Dermis microvascular lymphatic vessel endothelial cell (primary cell): ENCODE results near the gene SERGEF. TPM values are rescaled to one million over a fixed set of nuclear protein-coding genes. Genes with fewer than 3 reads are reported as not detected.
A peak's percentile ranks its signal among the peaks of the same experiment; 100 is the strongest.

Experiments
- DNase-seq, 2 donors: peaks; one replicate each; pipeline versions ENCODE4 v3.0.0 to v3.0.0-alpha.2; 2010; ENCODE audit warnings: low read depth in 2 of 2
- total RNA-seq: library from RNA; depleted of rRNA; stranded (reverse); fragments of >200 nt; gene quantifications from 2 replicates; pipeline ENCODE4 v1.2.1, GENCODE V29; 2014

SERGEF gene
- total RNA-seq, 1 donor from 2014 or later = 18.7 TPM

DNA sequence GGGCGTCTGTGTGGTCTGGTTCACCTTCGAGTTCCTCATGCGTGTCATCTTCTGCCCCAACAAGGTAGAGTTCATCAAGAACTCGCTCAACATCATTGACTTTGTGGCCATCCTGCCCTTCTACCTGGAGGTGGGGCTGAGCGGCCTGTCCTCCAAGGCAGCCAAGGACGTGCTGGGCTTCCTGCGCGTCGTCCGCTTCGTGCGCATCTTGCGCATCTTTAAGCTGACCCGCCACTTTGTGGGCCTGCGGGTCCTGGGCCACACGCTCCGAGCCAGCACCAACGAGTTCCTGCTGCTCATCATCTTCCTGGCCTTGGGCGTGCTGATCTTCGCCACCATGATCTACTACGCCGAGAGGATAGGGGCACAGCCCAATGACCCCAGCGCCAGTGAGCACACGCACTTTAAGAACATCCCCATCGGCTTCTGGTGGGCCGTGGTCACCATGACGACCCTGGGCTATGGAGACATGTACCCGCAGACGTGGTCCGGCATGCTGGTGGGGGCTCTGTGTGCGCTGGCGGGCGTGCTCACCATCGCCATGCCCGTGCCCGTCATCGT lies 240.9 kb downstream of the SERGEF start:
- no peak for DNase-seq

- no peak for DNase-seq
Observed at GRCh38 chr11:17771415-17771814, 241.4 kb downstream of the SERGEF start.

GRCh38 chr11:17770917-17771316 lies 241.9 kb downstream of the SERGEF start:
- no peak for DNase-seq

DNA sequence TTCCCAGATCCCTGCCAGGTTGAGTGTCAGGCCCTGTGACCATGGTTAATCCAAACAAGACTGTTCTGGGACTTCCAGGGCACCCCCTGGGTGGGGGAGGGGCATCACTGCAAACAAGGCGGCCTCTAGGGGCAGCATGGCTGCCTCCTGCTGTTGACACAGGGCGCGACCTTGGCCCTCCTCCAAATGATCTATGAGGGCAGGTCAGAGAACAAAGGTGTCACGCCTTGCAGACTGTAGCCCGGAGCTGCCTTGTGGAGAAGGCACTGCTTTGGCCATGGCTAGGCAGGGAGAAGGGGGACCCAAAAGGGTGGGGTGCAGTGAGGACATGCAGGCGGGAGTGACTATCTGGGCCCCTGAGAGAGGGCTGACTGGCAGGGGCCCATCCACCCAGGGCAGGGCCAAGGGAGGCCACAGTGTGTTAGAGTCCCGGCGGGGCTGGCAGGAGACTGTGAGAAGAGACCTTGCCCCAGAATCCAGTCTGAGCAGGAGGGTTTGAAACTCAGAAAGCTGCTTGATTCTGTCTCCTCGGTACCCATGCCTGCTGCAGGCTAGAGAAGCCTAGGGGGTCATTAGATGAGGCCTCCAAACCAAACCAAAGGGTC lies 242.7 kb downstream of the SERGEF start:
- no peak for DNase-seq

- no peak for DNase-seq
Observed at GRCh38 chr11:17769218-17769617, 243.6 kb downstream of the SERGEF start.

- DNase-seq = no peak
Observed at GRCh38 chr11:17768547-17768946, 244.3 kb downstream of the SERGEF start.

DNA sequence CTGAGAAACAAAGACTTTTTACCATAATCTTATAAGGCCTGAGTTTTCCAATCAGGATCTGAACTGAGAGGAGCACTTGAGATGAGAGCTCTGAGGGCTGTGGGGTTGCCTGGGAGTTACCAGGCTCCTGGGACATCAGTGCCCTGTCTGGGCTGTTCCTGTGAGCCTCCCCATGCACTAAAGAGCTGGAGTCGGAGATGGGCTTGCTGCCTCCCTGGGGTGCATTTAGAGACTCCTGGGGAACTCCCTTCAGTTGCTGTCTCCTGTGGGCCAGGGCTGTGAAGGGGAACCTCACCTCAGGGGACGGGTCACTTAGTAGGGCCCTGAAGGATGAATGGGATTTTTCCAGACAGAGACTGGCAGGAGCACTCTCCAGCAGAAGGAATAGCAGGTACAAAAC lies 244.9 kb downstream of the SERGEF start:
- DNase-seq = no peak

- no peak for DNase-seq
Observed at GRCh38 chr11:17767301-17767885, 245.5 kb downstream of the SERGEF start.

GRCh38 chr11:17766590-17766989 lies 246.3 kb downstream of the SERGEF start:
- no peak for DNase-seq

DNA sequence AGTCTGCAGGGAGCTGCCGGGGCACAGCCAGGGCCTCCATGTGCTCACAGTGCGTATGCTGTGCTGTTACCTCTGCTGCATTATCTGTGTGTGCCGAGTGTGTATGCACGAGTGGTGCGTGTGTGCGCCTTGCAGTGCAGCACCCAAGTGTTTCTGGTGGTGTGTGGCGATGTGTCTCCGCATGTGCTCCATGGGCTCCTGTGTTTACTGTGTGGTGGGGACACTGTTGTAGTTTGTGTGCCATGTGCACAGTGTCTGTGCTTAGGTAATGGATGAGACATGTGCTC lies 246.8 kb downstream of the SERGEF start:
- no peak for DNase-seq

DNA sequence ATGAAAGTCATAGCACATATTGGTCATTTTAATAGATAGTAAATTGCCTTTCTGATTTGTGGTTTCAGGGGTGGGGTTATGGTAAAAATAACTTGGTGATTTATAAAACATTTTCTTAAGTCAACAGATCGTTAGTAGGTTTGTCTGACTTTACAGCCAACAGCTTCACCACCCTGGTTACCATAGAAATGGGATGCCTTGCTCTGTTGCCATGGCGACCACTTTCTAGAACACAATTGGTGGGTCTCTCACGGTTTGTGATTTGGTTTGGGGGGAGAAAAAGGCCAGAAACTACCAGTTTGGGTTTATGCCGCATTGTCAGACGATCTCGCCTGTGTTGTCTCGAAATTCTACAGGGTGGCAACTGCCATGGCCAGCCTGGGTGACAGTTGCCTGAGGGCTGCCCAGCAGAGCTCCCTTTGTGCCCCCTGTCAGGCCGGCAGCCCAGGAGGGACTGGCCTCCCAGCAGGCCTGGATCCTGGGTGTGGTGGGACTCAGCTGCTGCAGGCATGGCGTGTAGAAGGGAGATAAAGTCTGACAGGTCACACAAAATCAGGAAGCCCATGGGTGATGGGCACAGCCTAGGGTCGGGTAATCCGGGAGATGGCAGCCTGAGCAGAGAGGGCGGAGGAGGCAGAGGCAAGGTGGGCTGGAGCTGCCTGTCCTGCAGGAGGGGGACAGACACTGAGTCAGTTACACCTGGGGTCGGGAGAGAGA lies 247.3 kb downstream of the SERGEF start:
- DNase-seq = no peak

DNA sequence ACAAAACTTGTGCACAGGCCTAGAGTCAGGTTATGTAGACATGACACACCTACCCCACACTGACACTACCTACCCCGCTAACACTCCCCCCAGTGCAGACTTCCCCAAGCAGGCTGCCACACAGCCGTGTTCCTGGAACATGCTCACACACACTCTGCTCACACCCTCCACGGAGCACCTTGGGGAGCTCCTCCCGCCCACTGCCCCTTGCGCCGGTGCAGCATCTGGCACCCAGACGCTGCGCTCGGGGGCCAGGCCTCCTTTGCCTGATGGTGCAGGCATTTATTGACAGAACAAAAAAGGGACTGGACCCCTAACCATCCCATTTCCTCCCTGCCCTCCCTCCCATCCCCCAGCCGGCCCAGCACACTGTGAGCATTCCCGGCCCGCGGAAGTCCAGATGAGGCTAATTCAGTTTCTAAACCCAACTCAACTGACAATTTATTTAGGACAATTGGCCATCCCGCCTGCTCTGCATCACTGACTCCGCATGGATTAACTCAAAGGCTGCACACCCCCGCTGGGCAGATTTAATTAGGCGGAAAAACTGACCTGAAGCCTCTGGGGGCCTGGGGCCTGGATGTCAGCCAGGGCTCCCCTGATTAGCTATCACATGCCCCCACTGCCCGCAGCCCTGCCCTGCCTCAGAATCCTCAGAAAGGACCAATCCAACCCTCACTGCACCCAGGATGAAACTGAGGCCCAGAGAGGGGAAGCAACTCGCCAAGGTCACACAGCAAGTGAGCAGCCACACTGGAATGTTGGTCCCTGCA lies 248.2 kb downstream of the SERGEF start:
- DNase-seq = no peak

- DNase-seq = no peak
Observed at GRCh38 chr11:17763703-17764102, 249.1 kb downstream of the SERGEF start.

- DNase-seq = no peak
Observed at GRCh38 chr11:17763244-17763643, 249.6 kb downstream of the SERGEF start.

DNA sequence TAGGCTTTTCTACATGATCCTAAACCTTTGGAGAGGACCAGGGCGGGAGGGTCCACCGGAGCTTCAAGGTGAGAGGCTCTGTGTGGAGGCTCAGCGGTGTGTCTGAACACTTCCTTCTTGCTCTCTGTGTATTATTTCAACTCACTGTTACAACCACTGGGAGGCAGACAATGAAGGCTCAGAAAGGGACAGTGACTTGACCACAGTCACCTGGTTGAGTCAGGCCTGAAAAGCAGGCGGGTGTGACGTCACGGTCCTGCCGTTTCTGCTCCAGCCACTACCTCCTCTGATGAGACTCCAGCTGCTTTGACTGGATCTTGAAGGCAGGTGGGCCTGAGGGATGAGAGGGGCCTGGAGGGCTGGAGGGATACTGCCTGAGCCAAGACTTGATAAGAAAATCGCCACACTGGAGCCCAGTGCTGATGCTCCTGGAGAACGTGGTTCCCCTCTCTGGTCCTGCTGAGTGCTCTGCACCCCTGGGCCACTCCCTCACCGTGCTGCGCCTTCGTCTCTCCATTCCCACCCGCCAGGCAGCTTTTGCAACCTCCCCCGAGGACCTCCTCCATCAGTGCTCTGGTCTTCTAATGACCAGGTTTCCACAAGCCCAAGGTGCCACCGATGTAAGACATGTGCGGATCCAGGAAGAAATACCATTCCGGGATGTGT lies 250.4 kb downstream of the SERGEF start:
- no peak for DNase-seq

GRCh38 chr11:17760102-17761029 lies 252.5 kb downstream of the SERGEF start:
- DNase-seq = peak; percentile 38 to 69

DNA sequence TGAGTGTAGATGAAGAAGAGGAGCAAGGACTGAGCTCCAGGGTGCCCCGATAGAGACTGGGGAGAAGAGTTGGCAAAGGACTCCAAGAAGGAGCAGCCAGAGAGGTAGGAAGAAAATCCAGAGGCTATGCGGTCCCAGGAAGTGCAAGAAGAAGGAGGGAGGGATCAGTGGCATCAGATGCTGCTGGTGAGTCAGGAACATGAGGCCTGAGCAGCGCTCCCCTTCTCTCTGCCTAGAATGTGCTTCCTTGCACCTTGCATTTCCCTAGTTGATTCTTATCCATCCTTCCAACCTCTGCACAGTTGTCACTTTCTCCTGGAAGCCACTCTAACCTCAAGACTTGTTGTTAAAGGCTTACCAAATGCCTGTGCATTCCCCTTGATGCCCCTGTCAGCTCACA lies 257.0 kb downstream of the SERGEF start:
- DNase-seq = no peak

DNA sequence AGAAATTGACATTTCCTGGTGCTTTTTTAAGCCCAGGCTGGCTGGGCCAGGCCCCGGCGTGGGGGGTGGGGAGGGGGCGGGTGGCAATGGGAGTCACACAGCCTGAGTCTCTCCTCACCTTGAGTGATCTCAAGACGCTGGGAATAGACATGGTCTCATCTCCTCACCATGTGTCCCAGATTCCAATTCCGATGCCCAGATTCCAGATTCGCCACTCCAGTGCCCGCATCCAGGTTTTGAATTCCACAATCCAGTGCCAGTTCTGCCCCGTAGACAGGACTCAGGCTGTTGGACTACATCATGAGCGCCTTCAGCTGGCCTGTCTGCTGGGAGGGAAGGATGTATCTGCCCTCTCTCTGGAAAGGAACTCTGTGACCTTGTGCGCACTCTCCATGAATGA lies 259.2 kb downstream of the SERGEF start:
- no peak for DNase-seq

- DNase-seq = no peak
Observed at GRCh38 chr11:17753153-17753552, 259.7 kb downstream of the SERGEF start.

- no peak for DNase-seq
Observed at GRCh38 chr11:17752144-17752543, 260.7 kb downstream of the SERGEF start.

DNA sequence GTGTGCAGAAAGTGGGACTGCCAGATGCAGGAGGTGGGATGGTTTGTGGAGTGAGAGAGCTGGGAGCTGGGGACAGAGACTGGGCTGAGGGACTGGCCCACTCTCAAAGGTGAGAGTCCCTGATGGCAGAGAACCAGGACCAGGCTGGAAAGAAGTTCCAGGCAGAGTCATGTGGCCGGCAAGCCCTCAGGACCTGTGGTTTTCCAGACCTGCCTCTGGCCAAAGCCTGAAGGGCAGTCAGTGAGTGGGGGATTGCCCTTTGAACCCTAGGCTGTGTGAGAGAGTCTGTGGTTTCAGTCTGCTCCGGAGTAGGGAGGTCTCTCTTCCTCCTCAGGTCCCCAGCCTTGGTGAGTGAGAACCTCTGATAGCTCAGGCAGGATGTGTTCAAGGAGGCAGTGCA lies 261.3 kb downstream of the SERGEF start:
- DNase-seq = no peak
